ENCODE measurements around the gene CERT1.

CERT1 gene

DNA sequence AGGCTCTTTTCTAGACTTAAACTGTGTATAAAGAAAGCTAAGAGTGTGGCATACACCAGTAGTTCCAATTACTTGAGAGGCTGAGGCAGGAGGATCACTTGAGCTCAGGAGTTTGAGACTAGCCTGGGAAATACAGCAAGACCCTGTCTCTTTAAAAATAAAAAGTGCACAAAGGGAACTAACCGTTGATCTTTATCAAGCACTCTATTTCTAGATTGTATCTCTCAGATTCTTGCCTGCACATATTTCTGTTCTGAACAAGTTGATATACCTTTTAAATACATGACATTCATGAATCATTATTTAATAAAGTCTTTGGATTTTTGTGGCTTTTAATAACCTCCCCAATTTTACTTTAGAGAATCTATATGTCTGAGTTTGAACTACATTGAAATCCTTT, 127.2 kb downstream of the CERT1 start:
- no peak for DNase-seq

GRCh38 chr5:75381456-75381855, 130.0 kb downstream of the CERT1 start:
- DNase-seq: no peak

GRCh38 chr5:75380099-75380498, 131.3 kb downstream of the CERT1 start:
- no peak for DNase-seq

DNA sequence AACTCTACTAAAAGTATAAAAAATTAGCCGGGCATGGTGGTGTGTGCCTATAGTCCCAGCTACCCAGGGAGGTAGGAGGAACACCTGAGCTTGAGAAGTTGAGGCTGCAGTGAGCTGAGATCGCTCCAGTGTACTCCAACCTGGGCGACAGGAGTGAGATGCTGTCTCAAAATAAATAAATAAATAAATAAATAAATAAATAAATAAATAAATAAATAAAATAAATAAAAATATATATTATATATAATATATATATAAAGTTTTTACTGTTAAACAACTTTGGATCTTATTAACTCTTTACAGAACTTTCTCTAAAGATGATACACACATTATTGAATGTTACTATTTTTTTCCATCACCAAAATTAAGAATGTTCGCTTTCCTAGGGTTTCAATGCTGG, 136.0 kb downstream of the CERT1 start:
- DNase-seq: no peak

DNA sequence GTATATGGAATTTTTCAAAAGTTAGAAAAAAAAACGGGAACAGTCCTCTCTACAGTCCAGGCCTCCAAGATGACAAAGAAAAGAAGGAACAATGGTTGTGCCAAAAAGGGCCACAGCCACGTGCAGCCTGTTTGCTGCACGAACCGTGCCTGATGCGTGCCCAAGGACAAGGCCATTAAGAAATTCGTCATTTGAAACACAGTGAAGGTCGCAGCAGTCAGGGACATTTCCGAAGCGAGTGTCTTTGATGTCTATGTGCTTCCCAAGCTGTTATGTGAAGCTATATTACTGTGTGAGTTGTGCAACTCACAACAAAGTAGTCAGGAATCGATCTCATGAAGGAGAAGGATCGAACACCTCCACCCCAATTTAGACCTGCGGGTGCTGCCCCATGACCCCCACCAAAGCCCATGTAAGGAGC, 137.0 kb downstream of the CERT1 start:
- DNase-seq: no peak

DNA sequence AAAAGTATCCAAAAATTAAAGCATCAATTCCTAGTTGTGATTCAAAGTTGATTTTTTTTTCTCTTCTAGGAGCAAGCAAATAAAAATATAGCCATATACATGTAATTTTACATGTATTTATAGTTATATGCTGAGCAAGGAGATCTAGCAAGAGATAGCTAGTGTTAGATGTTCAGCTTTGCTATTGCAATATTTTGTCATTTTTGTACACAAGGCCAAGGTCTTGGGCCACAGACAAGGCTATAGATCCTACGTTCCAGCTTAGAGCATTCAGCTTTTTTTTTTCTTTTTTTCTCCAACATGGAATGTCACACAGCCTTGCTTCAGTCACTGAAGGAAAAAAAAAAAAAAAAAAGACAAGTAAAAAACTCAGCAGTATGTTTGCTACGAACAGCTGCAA, 137.6 kb downstream of the CERT1 start:
- DNase-seq: no peak

DNA sequence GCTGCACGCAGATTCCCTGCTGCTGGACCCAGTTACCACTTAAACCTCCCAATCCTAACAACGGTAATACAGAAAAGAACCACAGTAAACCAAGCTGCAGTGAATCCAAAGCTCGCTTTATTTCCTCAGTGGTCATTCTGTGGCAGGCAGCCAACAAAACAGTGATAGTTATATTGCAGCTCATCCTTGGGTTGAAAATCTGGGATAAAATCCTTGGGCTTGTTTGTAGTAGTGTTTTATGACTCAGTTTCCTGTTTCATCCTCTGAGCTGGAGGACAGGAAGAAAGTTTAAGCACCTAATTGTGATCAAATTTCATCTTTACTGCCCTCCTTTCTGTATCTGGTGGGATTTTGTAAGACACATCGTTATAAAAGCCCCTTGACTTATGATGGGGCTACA, 143.0 kb downstream of the CERT1 start:
- DNase-seq: no peak

DNA sequence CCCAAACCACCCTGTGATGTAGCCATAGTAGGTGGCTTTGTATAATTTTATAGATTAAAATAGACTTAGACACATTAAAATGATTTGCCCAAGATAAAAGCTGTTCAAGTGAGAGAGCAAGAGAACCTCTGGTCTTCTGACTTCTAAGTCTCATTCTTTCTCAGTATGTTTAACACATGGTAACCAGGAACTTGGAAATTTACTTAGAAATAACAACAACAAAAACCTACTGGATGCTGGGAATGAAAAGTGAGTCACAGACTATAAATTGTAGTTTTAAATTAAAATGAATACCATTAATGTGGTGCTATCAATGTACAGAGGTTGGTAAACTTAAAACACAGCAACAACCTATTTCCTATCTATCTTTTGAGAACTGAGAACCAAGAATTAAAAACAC, 144.0 kb downstream of the CERT1 start:
- DNase-seq: no peak

GRCh38 chr5:75366787-75367186, 144.6 kb downstream of the CERT1 start:
- DNase-seq: no peak

GRCh38 chr5:75365740-75366139, 145.7 kb downstream of the CERT1 start:
- no peak for DNase-seq

DNA sequence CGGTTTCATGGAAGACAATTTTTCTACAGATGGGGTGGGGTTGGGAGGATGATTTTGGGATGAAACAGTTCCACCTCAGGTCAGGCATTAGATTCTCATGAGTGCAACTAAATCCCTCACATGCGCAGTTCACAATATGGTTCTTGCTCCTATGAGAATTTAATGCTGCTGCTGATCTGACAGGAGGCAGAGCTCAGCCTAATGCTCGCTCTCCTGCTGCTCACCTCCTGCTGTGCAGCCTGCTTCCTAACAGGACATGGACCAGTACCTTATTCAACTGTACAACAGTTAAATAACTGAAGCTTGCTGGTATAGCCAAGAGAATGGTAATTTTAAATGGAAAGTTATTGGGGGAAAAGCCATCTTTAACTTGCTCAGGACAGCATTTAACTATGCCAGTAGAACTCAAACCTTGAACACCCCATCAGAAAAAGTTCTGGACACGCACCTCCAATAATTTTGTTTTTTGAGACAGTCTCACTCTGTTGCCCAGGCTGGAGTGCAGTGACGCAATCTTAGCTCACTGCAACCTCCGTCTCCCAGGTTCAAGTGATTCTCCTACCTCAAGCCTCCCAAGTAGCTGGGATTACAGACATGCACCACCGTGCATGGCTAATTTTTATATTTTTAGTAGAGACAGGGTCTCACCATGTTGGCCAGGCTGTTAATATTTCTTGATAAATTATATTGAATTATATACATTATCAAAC, 146.7 kb downstream of the CERT1 start:
- peak; percentile 1 for DNase-seq

- no peak for DNase-seq
These were observed 147.5 kb downstream of the CERT1 start for GRCh38 chr5:75363726-75364495.

DNA sequence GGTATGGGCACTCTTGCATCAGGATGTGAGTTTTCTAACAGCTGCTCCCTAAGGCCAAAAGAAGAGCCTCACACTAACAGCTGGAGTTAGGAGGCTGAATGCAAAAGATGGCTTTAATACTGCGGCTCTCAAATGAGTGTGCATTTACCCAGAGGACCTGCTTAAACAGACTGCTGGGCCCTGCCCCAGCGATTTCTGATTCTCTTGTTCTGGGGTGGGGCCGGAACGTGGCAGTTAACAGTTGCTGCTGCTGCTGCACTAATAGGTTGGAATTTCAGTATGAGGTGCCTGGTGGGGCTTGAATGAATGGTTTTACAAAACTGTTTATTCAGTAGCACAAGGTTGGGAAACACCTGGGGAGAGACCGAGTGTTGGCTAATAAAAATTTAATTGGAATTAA, 148.3 kb downstream of the CERT1 start:
- DNase-seq: no peak

GRCh38 chr5:75362474-75362975, 148.9 kb downstream of the CERT1 start:
- no peak for DNase-seq

DNA sequence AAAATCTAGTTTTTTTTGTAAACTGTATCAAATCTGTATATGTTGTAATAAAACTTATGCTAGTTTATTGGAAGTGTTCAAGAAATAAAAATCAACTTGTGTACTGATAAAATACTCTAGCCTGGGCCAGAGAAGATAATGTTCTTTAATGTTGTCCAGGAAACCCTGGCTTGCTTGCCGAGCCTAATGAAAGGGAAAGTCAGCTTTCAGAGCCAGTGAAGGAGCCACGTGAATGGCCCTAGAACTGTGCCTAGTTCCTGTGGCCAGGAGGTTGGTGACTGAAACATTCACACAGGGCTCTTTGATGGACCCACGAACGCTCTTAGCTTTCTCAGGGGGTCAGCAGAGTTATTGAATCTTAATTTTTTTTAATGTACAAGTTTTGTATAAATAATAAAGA, 150.1 kb downstream of the CERT1 start:
- DNase-seq: no peak

DNA sequence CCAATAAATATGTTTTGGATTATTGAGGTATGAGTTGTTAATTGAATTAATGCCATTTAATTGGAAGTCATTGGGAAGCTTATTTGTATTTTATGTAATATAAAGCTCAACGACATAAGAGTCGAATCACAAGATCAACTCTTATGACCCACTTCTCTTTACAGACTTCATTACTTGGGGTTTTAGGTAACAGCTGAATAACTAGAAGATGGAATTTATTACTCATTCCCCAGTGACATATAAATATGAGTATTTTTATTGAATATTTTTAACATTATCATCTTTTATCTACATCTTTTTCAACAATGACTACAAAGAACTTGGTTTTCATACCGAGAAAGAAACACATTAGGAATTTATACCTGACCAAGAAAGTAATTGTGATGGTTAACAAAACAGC, 153.3 kb downstream of the CERT1 start:
- DNase-seq: no peak

DNA sequence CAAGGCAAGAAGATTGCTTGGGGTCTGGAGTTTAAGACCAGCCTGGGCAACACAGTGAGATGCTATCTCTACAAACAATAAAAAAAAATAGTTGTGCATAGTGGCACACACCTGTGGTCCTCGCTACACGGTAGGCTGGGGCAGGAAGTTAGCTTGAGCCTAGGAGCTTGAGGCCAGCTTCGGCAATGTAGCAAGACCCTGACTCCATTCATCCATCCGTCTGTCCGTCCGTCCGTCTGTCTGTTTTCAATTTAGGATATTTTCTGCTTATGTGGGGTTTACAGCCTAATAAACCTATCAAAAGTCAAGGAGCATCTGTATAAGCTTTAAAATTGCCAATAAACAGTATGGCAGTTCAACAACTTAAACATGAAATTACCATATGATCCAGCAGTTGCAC, 154.7 kb downstream of the CERT1 start:
- DNase-seq: no peak

- DNase-seq: peak; percentile 18
These were observed 156.2 kb downstream of the CERT1 start for GRCh38 chr5:75355236-75355635.

- no peak for DNase-seq
These were observed 160.1 kb downstream of the CERT1 start for GRCh38 chr5:75351139-75351926.

- no peak for DNase-seq
These were observed 161.8 kb downstream of the CERT1 start for GRCh38 chr5:75349663-75350062.

DNA sequence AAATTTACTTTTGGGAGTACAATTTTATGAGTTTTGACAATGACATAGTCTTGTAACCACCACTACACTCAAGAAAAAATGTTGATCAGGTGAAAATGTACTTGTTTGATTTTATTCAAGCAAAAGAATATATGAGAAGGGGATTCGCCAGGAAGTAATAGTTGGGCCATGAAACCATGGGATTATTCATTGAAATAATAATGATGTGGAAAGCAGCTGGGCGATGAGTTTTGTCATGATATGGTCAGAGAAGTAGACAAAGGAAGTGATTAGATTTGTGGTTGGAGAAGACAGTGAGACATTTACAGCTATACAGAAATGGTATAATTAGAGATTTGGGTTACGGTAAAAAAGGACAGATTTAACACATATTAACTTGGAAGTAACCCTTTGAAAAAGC, 163.2 kb downstream of the CERT1 start:
- DNase-seq: no peak

DNA sequence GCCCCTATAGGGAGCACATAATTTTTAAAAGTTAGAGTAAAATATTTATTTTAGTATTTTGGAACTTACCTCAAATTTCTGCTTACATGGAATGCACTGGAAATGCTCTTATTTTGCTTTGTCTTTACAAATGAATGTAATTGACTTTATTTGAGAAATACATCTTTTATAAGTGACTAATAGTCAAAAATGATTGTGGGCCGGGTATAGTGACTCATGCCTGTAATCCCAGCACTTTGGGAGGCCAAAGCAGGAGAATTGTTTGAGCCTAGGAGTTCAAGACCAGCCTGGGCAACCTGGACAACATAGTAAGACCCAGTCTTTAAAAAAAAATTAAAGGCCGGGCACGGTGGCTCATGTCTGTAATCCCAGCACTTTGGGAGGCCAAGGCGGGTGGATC, 168.6 kb downstream of the CERT1 start:
- no peak for DNase-seq

DNA sequence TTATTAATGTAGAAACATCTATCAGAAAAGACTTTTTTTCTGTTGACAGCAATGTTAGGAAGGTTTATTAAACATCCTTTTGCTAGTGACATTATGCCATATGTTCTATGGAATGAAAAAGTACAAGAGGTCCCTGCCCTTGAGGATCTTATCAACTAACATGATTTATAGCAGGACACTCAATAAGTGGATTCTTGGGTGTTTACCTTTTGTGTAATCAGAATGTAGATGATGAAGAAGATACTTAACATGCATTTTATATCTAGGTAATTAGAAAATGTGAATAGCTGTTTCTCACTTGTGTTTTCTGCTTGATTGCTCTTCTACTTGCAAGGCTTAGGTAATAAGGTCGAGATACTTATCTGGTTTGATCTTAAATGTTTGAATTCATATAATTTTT, 169.5 kb downstream of the CERT1 start:
- no peak for DNase-seq
